ENCODE data around the gene EPM2AIP1.
"Not testable (repeated sequence)": the region's sequence is repeated elsewhere in the genome, so short reads cannot be mapped to it uniquely, and the experiment has no call there.

Gene EPM2AIP1

DNA sequence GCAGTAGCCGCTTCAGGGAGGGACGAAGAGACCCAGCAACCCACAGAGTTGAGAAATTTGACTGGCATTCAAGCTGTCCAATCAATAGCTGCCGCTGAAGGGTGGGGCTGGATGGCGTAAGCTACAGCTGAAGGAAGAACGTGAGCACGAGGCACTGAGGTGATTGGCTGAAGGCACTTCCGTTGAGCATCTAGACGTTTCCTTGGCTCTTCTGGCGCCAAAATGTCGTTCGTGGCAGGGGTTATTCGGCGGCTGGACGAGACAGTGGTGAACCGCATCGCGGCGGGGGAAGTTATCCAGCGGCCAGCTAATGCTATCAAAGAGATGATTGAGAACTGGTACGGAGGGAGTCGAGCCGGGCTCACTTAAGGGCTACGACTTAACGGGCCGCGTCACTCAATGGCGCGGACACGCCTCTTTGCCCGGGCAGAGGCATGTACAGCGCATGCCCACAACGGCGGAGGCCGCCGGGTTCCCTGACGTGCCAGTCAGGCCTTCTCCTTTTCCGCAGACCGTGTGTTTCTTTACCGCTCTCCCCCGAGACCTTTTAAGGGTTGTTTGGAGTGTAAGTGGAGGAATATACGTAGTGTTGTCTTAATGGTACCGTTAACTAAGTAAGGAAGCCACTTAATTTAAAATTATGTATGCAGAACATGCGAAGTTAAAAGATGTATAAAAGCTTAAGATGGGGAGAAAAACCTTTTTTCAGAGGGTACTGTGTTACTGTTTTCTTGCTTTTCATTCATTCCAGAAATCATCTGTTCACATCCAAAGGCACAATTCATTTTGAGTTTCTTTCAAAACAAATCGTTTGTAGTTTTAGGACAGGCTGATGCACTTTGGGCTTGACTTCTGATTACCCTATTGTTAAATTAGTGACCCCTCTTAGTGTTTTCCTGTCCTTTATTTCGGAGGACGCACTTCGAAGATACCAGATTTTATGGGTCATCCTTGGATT, 674 bp upstream of the EPM2AIP1 start, which contains the start of gene MLH1:
MLH1 (plus strand) TSS at position 193 of the 958 bp plus-strand sequence; CDS start at position 223, 30 bp downstream.
- DNase-seq (ENCODE audit: low spot score) = no peak

DNA sequence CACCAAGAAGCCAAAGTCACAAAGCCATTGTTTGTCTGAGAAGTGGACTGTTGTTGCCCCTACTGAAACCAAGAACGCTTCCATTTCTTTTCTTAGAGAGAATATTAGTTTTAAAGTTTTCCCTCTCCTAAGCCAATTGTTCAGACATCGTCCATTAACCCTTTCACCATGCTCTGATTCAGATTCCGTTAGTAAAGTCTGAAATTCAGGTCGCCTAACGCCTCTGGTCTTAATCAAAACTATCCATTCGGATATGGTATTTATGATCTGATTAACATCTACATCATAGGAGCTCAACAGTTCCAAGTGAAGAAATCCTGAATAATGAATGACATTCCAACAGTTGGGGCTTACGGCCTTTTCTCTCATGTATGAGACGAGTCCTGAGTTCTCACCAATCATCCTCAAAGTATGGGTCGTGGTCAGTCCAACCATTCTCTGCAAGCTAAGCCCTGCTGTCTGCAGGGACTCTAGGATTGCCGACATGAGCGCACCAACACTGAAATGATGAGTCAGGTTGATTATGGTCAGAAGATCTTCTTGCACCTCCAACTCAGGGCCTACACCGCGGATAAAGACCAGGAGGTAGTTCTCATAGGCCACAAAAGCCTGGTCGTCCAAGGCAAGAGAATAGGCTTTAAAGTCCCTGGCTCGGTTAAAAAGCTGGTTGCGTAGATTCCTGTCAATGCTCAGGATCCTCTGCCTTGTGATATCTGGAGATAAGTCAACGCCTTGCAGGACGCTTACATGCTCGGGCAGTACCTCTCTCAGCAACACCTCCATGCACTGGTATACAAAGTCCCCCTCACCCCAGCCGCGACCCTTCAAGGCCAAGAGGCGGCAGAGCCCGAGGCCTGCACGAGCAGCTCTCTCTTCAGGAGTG, 767 bp downstream of the EPM2AIP1 start:
- DNase-seq (ENCODE audit: low spot score) = no peak

DNA sequence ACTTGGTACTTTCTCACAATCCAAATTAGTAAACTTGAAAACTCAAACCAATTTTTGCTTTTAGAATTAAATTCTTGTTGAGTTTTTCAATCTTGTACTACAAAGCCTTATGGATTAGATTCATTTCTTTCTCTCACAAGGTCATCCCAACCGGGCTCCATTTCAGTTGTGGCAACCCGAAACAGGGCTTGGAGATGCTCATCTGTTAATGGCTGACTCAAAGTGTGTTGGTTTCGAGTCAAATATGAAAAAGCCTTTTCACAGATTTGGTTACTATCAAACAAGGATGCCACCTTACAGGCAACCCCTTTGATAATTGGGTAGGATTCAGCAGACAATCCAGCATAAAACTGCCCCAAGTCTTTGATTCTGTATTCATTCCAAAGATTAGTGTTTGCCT, 1.8 kb downstream of the EPM2AIP1 start:
- DNase-seq (ENCODE audit: low spot score) = no peak

- no peak for DNase-seq (ENCODE audit: low spot score)
Observed at GRCh38 chr3:36989568-36989967, 3.4 kb downstream of the EPM2AIP1 start.

- no peak for DNase-seq (ENCODE audit: low spot score)
Observed at GRCh38 chr3:36989005-36989404, 3.9 kb downstream of the EPM2AIP1 start.

GRCh38 chr3:36988356-36988755, 4.6 kb downstream of the EPM2AIP1 start:
- no peak for DNase-seq (ENCODE audit: low spot score)

GRCh38 chr3:36981006-36981405, 11.9 kb downstream of the EPM2AIP1 start:
- no peak for DNase-seq (ENCODE audit: low spot score)

GRCh38 chr3:36973139-36973538, 19.8 kb downstream of the EPM2AIP1 start:
- no peak for DNase-seq (ENCODE audit: low spot score)

DNA sequence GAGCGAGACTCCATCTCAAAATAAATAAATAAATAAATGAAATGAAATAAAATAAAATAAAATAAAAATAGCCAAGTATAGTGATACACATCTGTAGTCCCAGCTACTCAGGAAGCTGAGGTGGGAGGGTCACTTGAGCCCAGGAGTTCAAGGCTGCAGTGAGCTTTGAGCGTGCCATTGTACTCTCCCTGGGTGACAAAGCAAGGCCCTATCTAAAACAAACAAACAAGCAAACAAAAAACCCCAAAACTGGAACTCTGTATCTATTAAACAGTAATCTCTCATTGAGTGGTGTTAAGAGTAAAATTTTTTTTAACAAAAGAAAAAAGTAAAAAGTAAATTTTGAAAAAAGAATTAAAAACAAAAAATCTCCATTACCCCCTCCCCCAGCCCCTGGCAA, 20.8 kb downstream of the EPM2AIP1 start:
- no peak for DNase-seq (ENCODE audit: low spot score)

DNA sequence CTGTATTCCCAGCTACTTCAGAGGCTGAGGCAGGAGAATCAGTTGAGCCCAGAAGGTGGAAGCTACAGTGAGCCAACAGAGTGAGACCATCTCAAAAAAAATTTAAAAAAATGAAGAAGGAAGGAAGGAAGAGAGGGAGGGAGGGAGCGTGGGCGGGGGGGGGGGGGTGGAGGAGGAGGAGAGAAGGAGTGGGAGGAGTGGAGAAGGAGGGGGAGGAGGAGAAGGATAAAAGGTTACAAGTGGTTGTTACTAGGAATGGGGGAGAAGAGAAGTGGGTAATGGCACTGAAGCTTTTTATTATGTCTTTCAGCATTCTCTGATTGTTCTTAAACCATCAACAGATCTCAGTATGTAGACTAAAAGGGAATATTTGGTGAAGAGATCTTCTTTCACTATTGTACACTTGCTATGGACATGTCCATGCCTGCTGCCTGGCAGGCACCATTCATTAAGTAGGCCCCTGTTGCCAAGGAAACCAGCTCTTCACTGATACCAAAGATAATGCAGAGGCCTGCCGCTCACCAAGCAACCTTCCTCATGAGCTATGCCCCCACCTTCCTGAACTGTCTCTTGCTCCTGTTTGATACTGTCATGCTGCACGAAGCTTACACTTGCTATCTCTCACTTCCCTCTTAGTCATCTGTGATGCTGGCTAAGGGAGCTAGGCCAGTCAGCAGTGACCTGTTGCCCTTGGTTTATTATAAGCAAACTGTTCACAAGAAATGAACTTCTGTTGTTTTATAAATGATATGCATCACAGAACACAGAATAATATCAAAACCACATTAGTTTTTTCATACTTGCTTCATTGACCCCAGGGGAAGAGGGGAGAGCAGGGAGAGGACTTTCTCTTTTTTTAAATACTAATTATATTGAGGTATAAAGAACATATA, 23.1 kb downstream of the EPM2AIP1 start:
- peak; percentile 64 for DNase-seq (ENCODE audit: low spot score)

- no peak for DNase-seq (ENCODE audit: low spot score)
Observed at GRCh38 chr3:36969085-36969484, 23.8 kb downstream of the EPM2AIP1 start.

DNA sequence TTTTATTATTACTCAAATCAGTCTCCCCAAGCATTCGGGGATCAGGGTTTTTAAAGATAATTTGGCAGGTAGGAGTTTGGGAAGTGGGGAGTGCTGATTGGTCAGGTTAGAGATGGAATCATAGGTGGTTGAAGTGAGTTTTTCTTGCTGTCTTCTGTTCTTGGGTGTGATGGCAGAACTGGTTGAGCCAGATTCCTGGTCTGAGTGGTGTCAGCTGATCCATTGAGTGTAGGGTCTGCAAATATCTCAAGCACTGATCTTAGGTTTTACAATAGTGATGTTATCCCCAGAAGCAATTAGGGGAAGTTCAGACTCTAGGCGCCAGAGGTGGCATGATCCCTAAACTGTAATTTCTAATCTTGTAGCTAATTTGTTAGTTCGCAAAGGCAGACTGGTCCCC, 27.5 kb downstream of the EPM2AIP1 start:
- DNase-seq (ENCODE audit: low spot score) = no peak

DNA sequence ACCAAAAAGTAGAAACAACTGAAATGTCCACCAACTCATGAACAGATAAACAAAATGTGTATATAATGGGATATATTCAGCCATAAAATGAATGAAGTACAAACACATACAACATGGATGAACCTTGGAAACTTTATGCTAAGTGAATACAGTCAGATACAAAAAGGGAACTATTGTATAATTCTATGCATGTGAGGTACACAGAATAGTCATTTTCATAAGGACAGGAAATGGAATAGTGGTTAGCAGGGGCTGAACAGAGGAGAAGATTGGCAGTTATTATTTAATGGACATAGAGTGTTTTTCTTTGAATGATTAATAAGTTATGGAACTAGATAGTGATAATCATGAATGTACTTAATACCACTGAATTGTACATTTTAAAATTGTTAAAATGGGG, 28.1 kb downstream of the EPM2AIP1 start:
- DNase-seq (ENCODE audit: low spot score) = no peak

- no peak for DNase-seq (ENCODE audit: low spot score)
Observed at GRCh38 chr3:36964331-36964730, 28.6 kb downstream of the EPM2AIP1 start.

- DNase-seq (ENCODE audit: low spot score) = not testable (repeated sequence)
Observed at GRCh38 chr3:36963008-36963407, 29.9 kb downstream of the EPM2AIP1 start.

DNA sequence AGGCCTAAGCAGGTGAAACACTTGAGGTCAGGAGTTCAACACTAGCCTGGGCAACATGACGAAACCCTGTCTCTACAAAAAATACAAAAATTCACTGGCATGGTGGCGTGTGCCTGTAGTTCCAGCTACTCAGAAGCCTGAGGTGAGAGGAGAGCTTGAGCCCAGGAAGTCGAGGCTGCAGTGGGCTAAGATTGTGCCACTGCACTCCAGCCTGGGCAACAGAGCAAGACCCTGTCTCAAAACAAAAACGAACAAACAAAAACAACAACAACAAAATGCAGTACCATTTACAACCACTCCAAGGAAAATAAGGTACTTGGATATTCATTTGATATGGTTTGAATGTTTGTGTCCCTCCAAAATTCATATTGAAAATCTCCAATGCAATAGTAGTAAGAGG, 32.4 kb downstream of the EPM2AIP1 start:
- no peak for DNase-seq (ENCODE audit: low spot score)

- DNase-seq (ENCODE audit: low spot score) = no peak
Observed at GRCh38 chr3:36959821-36960220, 33.1 kb downstream of the EPM2AIP1 start.

DNA sequence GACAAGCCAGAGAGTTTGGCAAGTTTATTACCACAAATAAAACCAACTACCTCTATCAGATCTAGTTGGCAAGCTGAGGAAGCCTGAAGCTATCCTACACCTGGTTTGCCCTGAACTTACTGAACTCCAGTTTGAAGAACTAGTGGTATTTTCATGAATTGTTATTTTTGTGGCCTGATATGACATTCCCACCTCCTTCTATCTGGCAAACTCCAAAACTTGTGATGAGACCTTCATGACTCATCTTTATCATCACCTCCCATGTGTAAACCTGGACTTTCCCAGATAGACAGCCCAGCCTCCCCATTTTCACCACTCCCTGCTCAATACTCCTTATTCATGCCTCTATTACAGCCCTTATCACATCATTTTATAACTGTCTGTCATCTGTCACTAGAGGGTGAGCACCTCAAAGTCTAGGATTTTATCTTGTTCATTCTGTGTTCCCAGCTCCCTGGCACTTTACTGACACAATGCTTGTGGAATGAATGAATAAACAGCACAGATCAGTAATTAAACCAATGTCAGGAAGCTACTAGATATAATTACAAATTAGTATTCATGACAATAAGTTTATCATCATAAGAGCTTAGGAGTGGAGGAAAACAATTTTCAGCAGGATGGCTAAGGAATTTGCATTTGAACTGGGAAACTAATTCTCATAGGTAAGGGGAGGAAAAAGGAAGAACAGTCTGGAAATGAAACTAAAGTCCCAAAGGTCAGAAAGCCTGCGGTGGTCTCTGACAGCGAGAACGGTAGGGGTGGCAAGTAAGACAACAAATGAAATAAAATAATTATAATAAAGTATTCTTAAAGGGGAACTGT, 34.9 kb downstream of the EPM2AIP1 start:
- DNase-seq (ENCODE audit: low spot score) = peak; percentile 49

DNA sequence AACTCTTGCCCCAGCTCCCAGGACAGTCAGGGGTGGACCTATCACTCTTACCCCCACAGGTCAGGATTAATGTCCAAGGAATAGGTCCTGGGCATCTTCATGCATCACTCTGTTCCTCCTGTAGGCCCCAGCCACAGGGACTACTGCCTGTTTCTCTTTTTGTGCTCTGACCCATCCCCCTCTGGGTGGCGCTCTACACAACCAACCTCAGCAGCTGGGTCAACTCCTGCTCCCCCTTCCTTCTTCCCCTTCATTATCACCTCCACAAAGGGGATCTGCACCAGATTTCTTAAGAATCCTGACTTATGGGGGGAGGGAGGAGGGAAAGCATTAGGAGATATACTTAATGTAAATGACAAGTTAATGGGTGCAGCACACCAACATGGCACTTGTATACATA, 35.9 kb downstream of the EPM2AIP1 start:
- DNase-seq (ENCODE audit: low spot score) = no peak

DNA sequence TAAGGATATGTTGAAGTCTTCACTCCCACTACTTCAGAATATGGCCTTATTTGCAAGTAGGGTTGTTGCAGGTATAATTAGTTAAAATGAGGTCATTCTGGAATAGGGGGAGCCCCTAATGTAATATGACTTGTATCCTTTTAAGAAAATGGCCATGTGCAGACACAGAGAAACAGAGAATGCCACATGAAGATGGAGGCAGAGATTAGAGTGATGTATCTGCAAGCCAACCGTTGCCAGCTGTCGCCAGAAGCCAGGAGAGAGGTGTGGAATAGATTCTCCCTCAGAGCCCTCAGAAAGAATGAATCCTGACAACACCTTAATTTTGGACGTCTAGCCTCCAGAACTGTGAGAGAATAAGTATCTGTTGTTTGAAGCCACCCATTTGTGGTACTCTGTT, 36.8 kb downstream of the EPM2AIP1 start:
- no peak for DNase-seq (ENCODE audit: low spot score)

All from RKO (cell line).